Left lung (tissue), 10 donors: ENCODE results near the gene CWC27. TPM values are rescaled to one million over a fixed set of nuclear protein-coding genes. Genes with fewer than 3 reads are reported as not detected.

ENCODE experiments used
- ATAC-seq: fragments of 200-7000 bp; cut with Tn5 transposase; one replicate; pipeline ENCODE4 v1.9.1; 2020; ENCODE audit warnings: moderate library complexity
- DNase-seq, 4 donors: peaks; one replicate each; pipeline ENCODE4 v3.0.0-alpha.2; 2013 to 2020
- H3K27ac ChIP-seq, 2 donors: fragments of 200-600 bp; sonication (generic) in 1 of 2; one replicate each; pipeline versions ENCODE4 v1.5.0 to v1.8.0; 2020 to 2021
- H3K27me3 ChIP-seq, 2 donors: fragments of 200-600 bp; sonication (generic) in 1 of 2; one replicate each; pipeline versions ENCODE4 v1.5.0 to v1.8.0; 2020 to 2021
- H3K36me3 ChIP-seq, 2 donors: fragments of 200-600 bp; sonication (generic) in 1 of 2; one replicate each; pipeline versions ENCODE4 v1.5.0 to v1.8.0; 2020 to 2021
- H3K4me1 ChIP-seq, 2 donors: fragments of 200-600 bp; one replicate each; pipeline ENCODE4 v1.8.0; 2021
- H3K4me3 ChIP-seq, 2 donors: fragments of 200-600 bp; sonication (generic) in 1 of 2; one replicate each; pipeline versions ENCODE4 v1.5.0 to v1.8.0; 2020 to 2021; ENCODE audit warnings: mild to moderate bottlenecking in 1 of 2
- H3K9me3 ChIP-seq, 2 donors: fragments of 200-600 bp; sonication (generic) in 1 of 2; one replicate each; pipeline versions ENCODE4 v1.5.0 to v1.8.0; 2020 to 2021
- intact Hi-C, 2 donors: fragments of 100-400 bp; cut with DNase I; formaldehyde crosslinking; loops; one replicate each; pipeline versions ENCODE4 v1.11.2 to v1.14.2; 2022
- polyA plus RNA-seq, 6 donors: library from polyadenylated mRNA; unstranded; fragments of 120-200 nt; gene quantifications; one replicate each; pipeline ENCODE4 v1.2.1, GENCODE V29; 2013; ENCODE audit not compliant: insufficient read length in 6 of 6
- total RNA-seq, 2 donors: library from RNA; stranded (reverse); fragmentation: NEBNext Ultra II Directional; extraction: Animal tissue kit (Norgen Biotek cat#: 25700); gene quantifications; one replicate each; pipeline ENCODE4 v1.2.1, GENCODE V29; 2021
- TF ChIP-seq, protein P1 (sequence below), 2 donors: fragments of 200-600 bp; sonication (generic) in 1 of 2; IDR thresholded peaks; one replicate each; pipeline versions ENCODE4 v1.5.0 to v1.8.0; 2021; ENCODE audit warnings: antibody characterized with exemption in 2 of 2
- donor health status: DM: no; HTN: yes; CAD: no.
- donor health status: DM: no; HTN: no; CAD: no.

Gene CWC27
- total and polyA plus RNA-seq, 8 donors = 14.3 to 45.4 (median 36.3) TPM

GRCh38 chr5:65009207-65009606 lies 240.5 kb downstream of the CWC27 start:
- no peak for ATAC-seq
- no peaks in the 10 kb centered on the region for H3K36me3 ChIP-seq
- no peaks in the 10 kb centered on the region for H3K27me3 ChIP-seq
- DNase-seq = no peak
- intact Hi-C loops = no loop called here
- TF ChIP-seq, protein P1, sequence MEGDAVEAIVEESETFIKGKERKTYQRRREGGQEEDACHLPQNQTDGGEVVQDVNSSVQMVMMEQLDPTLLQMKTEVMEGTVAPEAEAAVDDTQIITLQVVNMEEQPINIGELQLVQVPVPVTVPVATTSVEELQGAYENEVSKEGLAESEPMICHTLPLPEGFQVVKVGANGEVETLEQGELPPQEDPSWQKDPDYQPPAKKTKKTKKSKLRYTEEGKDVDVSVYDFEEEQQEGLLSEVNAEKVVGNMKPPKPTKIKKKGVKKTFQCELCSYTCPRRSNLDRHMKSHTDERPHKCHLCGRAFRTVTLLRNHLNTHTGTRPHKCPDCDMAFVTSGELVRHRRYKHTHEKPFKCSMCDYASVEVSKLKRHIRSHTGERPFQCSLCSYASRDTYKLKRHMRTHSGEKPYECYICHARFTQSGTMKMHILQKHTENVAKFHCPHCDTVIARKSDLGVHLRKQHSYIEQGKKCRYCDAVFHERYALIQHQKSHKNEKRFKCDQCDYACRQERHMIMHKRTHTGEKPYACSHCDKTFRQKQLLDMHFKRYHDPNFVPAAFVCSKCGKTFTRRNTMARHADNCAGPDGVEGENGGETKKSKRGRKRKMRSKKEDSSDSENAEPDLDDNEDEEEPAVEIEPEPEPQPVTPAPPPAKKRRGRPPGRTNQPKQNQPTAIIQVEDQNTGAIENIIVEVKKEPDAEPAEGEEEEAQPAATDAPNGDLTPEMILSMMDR (IDR thresholded peaks at IDR 0.05) = no peak
- no peaks in the 10 kb centered on the region for H3K4me1 ChIP-seq
- H3K4me3 ChIP-seq = no peak overlapping the region
- H3K27ac ChIP-seq = no peak overlapping the region
- no peaks in the 10 kb centered on the region for H3K9me3 ChIP-seq

GRCh38 chr5:65010841-65011240 lies 242.1 kb downstream of the CWC27 start:
- no peaks in the 10 kb centered on the region for H3K36me3 ChIP-seq
- no peak overlapping the region for H3K4me3 ChIP-seq
- ATAC-seq (no peak), DNase-seq (no peak)
- intact Hi-C loops = no loop called here
- no peaks in the 10 kb centered on the region for H3K9me3 ChIP-seq
- TF ChIP-seq, protein P1 (IDR thresholded peaks at IDR 0.05) = no peak
- no peak overlapping the region for H3K27ac ChIP-seq
- H3K27me3 ChIP-seq = no peaks in the 10 kb centered on the region
- H3K4me1 ChIP-seq = no peaks in the 10 kb centered on the region

DNA sequence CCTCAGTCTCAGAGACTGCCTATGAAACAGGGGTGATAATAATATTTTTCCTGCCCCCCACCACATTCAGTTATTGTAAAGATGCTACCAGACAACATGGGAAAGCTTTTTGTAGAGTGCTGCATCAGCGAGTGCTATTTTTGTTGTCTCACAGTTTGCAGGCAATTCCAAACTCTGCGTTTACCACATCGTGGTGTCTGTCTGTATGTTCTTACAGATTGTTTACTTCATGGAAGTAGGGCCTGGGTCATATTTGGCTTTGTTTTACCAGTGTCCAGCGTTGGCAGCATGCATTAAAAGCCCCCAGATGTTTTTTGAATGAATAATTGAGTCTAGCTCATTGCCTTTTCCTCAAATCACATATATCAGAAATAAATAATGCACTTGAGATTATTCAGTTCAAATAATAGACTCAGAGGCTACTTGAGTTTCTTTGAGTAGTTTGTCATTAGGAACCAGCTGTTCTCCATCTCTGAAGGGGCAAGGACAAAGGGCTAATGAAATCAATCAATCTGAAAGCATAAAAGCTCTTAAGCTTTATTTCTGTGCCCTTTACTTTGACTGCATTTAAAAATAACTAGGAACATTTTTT lies 243.7 kb downstream of the CWC27 start:
- H3K27me3 ChIP-seq = no peaks in the 10 kb centered on the region
- no peaks in the 10 kb centered on the region for H3K9me3 ChIP-seq
- H3K36me3 ChIP-seq = no peaks in the 10 kb centered on the region
- DNase-seq = peak in 1 of 4 donors; percentile 24
- no peak overlapping the region for H3K27ac ChIP-seq
- no peak for ATAC-seq
- intact Hi-C loops = no loop called here
- no peaks in the 10 kb centered on the region for H3K4me1 ChIP-seq
- TF ChIP-seq, protein P1 (IDR thresholded peaks at IDR 0.05) = no peak
- no peak overlapping the region for H3K4me3 ChIP-seq

GRCh38 chr5:65013166-65013565 lies 244.4 kb downstream of the CWC27 start:
- ATAC-seq (no peak), DNase-seq (no peak)
- Histone ChIP-seq H3K4me3 (no peak overlapping the region), H3K27me3 (no peaks in the 10 kb centered on the region), H3K36me3 (no peaks in the 10 kb centered on the region), H3K4me1 (no peaks in the 10 kb centered on the region), H3K9me3 (no peaks in the 10 kb centered on the region), H3K27ac (no peak overlapping the region)
- intact Hi-C loops = no loop called here
- TF ChIP-seq, protein P1 (IDR thresholded peaks at IDR 0.05) = no peak

DNA sequence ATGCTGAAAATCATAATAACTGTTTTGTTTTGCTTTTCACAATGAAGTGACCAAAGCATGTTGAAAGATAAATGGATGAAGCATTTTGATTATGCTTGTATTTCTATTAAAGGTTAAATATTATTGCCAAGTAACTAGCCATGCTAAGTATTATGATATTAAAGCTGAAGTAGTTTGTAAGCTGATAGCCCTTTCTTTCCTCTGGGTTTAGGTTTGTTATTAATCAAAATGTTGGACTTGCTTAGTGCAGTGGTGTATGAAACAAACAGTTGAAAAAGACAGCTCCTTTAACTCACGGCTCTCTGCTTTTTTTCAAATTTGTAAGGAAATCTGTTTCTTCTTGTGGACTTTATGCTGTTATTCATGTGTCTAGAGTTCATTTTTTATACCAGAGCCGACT lies 246.0 kb downstream of the CWC27 start:
- Histone ChIP-seq H3K4me3 (no peak overlapping the region), H3K27me3 (no peaks in the 10 kb centered on the region), H3K4me1 (no peaks in the 10 kb centered on the region), H3K9me3 (no peaks in the 10 kb centered on the region), H3K36me3 (no peaks in the 10 kb centered on the region), H3K27ac (no peak overlapping the region)
- DNase-seq (no peak), ATAC-seq (no peak)
- intact Hi-C loops = no loop called here
- TF ChIP-seq, protein P1 (IDR thresholded peaks at IDR 0.05) = no peak
